GM19240 (cell line): ENCODE results near the gene ARHGAP44.
A peak's percentile ranks its signal among the peaks of the same experiment; 100 is the strongest.
"Not testable (repeated sequence)": the region's sequence is repeated elsewhere in the genome, so short reads cannot be mapped to it uniquely, and the experiment has no call there.

ENCODE experiments used
- DNase-seq: peaks from one replicate; pipeline ENCODE4 v3.0.0; 2011; ENCODE audit warnings: low spot score; ENCODE audit not compliant: insufficient read length

ARHGAP44 gene

DNA sequence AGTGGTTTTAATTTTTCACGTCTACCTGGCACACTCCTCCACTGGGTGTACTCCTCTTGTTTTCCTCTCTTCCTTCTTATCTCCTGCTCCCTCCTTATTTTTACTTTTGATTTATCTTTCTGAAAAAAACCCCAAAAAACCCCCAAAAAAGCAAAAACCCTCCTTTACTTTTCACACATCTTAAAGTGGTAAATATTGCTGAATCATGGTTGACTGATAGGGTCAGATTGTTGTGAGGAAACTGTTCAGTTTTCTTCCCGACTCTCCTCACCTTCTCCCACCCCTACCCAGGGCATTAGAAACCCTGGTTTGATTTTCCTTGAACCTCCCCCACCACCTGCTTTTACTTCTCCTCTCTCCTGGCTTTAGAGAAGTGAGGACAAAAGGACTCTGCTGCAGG, 25.4 kb downstream of the ARHGAP44 start:
- no peak for DNase-seq

DNA sequence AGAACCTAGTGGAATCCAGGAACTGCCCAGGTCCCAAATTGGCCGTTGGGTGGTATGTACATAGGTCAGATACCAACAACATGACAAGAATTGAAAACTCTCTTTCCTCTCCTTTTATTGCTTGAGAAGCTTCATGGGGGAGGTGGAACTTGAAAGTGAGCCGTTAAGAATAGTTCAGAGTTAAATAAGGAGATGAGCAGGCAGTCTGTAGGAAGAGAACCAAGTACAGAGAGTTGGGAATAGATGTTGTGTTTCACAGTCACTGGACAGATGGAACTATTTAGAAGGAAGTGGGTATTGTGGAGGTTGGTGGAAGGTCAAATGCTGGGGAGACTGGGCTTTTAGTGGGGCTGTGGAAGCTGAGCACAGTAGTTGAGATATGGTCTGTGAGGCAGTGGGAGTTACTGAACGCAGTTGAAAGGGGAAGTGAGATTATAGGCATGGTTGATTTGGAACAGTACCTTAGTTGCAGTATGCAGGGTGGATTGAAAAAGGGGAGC, 26.4 kb downstream of the ARHGAP44 start:
- DNase-seq, result peak; percentile 40

DNA sequence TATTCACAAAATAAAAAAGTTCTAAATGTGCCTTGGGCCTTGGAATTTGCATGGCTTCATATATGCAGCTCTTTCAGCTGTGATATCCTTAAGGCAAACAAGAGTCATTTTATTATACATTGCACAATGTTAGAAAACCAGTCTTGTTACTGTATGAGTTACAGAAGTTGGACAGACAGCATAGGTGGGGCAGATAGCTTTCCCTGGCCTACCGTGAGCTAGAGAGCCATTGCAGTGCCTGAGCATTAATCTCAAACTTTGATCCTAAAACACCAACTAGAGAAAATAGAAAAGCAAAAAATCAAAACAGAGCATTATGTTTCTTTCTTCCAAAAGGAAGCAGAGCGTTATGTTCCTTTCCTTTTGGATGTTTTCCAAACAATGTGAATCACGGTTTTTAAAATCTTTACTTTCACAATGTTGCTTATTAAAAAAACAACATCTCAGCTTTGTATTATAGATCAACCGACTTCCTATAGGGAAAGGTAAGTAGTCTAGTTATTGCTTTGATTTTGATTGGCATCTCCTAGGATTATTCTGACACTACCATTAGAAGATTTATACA, 32.2 kb downstream of the ARHGAP44 start:
- no peak for DNase-seq

DNA sequence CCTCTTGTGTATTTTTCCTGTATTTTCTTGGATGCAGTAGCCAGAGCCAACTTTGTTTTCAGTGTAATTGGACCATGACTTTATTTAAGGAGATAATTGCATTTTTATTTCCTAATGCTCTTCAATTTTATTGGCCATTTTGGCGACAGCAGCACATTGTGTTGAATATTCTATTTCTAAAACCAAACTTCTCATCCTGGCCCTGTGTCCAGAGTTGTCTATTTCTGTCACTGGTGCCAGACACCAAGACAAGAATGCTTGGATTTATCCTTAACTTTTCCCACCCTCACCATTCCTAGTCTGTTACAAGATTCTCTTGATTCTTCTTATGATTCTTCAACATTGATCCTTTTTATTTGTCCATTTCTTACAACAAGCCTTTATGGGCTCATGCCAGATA, 37.1 kb downstream of the ARHGAP44 start:
- DNase-seq, result no peak

DNA sequence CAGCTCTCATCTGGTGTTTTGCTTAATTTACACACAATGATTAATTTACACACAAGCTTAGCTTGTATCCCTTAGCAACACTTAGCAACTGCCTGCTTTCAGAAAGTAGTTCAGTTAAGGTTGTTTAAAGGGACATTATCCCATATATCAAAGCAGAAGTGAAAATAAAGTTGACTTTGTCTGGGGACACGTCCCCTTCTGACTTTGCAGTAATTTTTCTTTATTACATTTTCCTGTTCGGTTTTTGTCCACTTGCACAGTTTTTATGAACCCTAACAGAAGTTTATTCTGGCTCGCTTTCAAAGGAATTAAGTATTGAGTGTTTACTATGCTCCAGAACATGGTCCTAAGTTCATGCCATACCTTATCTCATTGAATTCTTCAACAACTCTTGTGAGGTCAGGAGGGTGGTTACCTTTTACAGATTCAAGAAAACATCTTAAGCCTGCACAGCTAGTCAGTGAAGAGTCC, 41.5 kb downstream of the ARHGAP44 start:
- DNase-seq, result no peak

DNA sequence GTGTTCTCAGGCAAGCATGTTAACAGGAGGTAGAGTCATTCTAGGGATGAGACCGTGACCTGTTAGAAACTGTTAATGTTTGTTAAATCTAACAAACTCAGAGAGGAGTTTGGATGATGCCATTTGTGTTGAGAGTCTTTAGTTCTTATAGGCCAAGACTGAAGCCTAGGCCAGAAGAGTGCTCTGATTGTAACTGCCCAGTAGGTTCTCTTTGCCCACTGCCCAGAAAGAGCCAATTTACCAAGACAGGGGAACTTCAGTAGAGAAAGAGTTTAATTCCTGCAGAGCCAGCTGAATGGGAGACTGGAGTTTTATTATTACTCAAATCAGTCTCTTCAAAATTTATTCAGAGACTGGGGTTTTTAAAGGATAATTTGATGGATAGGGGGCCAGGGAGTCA, 42.5 kb downstream of the ARHGAP44 start:
- no peak for DNase-seq

DNA sequence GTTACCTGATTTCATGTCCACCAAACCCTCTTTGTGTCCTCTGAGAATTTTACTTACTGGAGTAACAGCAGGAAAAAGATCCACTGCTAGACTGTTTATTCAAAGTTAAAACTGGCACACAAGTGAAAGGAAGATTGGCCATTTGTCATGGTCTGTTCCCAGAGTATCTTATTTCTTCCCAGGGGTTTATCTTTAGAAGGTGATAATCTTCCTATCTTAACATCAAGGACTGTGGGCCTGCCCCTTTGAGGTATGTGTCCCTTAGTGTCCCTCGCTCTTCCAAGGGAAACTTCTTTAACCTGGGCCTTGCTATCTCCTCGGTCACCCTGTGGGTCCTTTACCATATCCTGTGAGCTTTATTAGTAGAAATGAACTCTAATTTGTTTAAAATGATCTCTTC, 49.7 kb downstream of the ARHGAP44 start:
- DNase-seq, result no peak

DNA sequence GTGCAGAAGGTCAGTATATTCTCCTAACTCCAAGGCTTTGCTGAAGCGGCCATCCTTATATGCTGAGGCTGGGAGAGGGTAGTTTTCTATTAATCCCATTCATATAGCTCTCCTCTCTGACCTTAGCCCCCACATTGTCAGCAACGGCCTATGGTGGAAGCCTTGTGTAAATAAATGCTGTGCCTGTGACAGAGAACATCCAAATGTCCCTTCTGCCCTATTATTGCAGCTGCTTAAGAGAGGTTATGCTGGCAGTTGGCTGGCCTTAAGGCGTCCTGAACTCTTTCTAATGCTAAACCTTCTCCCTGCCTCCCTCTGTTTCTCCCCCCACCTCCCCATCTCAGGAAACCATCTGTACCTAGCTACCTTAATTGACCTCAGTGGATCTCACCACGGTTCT, 53.6 kb downstream of the ARHGAP44 start:
- no peak for DNase-seq

DNA sequence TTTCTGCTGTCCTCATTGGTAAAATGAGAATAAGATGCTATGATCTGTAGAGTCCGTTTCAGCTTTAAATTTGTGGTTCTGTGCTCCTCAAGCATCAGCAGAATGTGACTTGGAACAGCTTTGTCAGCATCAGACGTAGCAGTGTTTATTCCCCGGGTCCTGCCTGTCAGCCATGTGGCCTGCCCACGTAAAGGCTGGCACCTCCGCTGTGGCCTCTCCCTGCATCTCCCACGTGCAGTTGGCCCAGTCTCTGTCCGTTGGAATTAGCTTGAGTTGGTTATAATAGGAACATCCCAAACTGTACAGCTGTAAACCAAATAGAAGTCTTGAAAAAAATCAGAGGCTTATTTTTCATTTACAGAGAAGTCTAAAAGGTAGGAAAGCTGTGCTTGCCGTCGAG, 61.7 kb downstream of the ARHGAP44 start:
- DNase-seq, result no peak

DNA sequence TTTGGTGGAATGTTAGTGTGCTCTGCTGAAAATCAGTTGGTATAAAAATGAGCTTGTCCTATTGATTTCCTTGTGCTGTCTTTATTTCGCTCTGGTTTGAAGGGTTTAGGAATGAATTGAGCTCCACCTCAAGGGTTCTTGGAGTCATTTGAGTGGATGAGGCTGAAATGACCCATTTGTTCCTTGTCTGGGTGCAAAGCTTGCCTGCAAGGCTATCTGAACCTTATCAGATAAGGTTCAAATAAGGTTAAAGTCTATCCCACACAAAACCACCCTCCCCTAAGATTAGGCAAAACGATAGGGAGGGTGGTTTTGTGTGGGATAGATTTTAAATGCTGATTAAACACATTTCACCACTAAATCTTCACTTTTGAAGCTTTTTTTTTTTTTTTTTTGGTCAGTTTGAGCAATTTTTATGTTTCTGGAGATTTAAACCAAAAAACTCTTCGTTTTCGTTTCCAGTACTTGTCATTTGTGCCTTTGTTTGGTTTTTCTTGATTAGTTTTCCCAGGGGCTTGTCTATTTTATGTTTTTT, 62.7 kb downstream of the ARHGAP44 start:
- DNase-seq, result no peak

DNA sequence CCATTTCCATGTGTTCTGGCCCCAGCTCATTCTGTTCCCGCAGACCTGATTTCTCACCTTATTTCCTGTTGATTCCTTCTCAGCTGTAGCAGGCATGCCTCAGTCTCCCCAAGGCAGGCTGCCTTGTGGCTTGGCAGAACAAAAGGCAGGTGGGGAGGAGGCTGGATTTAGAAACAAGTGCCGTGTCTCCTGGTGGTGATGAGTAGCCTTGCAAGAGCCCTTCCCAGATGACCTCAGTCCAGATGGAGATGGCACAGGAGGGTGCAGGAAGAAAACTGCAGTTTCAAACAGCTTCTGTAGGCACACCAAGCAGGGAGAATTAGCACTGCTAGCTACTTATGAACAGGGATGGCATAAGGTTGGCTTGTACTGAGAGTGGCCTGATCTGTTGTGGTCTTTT, 64.6 kb downstream of the ARHGAP44 start:
- no peak for DNase-seq

DNA sequence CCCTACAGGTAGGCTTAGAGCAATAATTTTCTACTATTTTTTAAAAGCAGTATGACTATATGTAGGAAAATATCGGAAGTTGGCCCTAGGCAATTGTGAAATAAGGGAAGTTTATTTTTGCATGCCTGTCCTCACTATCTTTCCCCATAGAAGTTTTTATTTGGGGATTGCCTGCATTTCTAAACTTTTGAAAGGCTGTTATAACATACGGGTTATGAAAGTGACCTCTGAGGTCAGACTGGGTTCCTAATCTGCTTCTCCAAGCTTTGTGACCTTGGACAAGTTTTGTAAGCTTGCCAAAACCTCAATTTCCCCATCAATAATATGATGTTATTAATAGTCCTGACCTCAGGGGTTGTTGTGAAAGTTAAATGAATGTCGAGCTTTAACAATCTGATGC, 67.1 kb downstream of the ARHGAP44 start:
- DNase-seq, result no peak

DNA sequence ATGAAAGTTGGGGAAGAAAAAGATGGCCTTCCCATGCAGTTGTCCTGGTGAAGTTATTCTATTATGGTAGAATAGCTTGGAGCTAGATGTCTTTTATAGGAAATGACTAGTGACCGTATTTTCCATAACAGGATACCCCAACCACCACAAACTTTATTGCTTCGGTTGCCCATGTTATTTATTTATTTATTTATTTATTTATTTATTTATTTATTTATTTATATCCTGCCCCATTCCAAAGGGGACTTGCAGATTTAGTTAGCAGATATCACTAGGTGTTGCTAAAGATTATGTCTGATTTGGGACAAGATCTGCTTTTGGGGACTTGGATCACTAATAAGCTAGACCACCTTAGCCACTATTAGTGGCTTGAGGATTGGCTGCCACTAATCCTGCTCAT, 68.3 kb downstream of the ARHGAP44 start:
- no peak for DNase-seq

DNA sequence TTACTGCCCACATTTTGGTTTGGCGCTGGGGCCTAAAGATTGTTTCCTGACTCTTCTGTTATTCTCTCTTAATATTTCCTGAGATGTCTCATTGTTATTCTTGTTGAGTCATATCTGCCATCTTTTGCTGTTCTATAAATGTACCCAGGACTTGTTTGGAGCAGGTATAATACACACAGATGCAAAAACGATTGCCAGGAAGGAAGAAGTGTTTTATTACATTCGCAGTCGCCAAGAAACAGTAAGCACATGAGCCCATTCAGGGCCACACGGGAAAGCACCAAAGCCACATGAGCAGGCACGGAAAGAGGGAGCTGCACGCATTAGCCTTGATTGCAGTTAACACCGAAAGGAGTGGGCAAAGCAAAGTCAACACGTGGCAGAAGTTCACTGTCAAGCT, 70.2 kb downstream of the ARHGAP44 start:
- no peak for DNase-seq

DNA sequence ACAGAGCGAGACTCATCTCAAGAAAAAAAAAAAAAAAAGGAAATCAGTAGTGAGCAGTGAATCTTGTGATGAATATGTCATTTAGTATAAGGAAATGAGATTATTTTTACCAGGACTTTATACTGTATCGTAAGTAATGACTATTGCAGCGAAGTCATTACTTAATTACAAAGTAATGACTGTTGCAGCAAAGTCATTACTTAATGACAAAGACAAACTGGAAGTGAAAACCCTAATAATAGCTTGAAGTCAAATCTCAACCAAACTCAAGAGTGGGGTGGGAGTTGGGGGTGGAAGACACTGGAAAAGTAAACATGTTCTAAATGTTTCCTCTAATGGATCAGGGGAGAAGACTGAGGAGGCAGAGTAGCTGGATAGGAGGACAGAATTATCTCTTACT, 76.5 kb downstream of the ARHGAP44 start:
- DNase-seq, result no peak

DNA sequence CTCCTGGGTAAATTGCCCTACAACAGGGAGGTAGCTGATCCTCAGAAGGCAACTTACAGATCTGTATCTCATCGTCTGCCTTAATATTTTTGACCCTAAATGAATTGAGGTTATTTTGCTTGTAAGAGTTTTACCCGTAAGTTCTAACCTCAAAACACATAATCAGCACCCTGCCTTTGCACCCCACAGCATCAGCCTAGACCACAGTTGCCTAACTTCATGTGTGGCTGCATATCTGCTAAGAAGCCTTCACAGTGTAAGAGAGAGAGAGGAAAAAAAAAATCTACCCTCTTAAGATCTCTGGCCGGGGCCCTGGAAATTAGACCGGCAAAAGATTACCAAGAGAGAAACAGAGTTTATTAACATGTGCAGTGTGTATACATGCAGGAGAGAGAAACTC, 76.9 kb downstream of the ARHGAP44 start:
- DNase-seq, result no peak

DNA sequence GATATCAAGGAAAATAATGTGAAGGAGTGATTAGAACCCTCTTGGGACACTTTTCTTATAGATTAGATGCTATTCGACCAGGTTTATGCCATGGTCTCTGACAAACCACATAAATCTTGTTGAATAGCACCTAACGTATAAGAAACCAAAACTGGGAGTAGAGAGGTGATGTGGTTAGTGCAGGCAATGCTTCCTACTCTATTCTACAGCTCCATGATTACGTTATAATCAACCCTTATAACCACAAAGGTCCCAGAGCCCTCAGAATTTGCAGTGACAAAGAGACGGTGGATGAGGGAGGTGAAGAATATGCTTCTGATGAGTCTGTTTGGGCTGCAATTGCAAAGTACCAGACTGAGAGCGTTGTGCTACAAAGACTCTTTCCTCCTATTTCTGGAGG, 78.4 kb downstream of the ARHGAP44 start:
- no peak for DNase-seq

DNA sequence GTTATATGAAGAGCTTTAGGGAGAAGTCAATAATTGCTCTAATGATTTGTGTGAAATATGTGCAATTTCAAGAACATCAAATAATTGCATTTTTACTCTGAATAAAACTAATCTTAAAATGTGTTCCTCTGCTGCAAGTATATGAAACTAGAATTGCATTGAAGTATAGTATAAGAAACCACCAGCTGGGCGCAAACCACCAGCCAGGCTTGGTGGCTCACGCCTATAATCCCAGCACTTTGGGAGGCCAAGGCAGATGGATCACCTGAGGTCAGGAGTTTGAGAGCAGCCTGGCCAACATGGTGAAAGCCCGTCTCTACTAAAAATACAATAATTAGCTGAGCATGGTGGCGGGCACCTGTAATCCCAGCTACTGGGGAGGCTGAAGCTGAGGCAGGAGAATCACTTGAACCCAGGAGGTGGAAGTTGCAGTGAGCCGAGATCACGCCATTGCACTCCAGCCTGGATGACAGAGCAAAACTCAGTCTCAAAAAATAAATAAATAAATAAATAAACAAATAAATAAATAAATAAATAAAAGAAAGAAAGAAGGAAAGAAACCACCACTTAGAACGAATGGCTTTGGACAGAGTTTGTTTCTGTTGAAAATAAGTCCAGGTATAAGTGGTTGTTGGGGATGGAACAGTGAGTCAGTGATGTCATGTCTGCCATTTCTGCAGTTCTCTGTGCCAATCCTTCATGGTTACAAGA, 84.3 kb downstream of the ARHGAP44 start:
- not testable (repeated sequence) for DNase-seq

DNA sequence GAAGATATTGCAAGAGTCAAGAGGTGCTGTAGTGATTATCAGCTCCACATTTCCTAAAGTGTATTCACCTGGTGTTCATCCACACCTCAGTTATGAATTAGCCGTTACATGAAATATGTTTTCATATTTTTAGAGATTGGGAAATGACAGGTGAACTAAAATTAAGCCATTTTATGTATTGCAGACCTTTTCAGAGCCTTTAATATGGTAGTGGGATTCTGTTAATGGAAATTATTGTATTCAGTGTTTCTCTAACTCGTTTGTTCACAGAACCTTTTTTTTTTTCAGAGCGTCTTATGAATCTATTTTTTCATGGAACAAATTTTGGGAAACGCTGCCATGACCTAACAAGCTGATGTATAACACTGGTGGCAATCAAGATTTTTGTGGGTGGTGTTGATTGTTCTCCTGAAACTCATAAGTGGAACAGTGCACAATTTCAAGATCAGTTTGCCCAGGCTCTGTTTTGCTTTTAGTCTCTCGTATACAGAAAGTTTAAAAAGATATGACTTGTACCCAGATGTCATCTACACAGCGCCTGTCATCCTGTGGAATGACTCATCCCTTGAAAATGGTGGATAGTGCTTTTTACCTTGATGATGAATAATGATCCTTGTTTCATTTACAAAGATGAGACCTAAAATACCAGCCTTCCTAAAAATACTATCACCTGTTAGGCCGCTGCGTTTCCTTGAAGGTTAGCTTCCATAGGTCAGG, 88.8 kb downstream of the ARHGAP44 start:
- DNase-seq, result no peak

DNA sequence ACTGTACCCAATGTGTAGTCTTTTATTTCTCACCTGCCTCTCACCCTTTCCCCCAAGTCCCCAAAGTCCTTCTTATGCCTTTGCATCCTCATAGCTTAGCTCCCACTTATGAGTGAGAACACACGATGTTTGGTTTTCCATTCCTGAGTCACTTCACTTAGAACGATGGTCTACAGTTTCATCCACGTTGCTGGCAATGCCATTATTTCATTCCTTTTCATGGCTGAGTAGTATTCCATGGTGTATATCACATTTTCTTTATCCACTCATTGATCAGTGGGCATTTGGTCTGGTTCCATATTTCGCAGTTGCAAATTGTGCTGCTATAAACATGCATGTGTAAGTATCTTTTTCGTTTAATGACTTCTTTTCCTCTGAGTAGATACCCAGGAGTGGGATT, 89.8 kb downstream of the ARHGAP44 start:
- DNase-seq, result not testable (repeated sequence)

DNA sequence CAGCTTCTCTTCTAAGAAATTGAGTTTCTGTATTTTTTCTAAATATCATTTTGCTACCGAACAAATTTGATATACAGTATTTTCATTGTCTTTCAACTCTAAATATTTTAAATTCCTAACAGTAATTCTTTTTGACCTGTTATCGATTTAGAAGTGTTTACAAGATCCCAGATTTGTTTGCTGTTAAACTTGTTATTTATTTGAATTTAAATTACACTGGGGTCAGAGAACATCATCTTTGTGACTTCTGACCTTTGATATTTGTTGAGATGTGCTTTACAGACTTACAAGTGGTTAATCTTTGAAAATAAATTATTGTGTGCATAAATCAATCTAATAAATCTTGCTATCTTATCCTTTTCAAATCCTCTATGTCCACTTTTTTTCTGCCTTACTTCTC, 94.2 kb downstream of the ARHGAP44 start:
- no peak for DNase-seq

DNA sequence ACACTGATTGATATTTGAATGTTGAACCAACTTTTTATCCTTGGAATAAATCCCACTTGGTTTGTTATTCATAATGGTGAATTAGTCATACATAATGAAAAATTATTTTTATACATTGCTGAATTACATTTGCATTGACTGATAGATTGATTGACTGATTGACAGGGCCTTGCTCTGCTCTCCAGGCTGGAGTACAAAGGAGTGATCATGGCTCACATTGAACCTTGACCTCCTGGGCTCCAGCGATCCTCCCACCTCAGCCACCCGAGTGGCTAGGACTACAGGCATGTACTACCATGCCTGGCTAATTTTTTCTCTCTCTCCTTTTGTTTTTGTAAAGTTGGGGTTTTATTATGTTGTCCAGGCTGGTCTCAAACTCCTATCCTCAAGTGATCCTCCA, 97.8 kb downstream of the ARHGAP44 start:
- DNase-seq, result no peak
